Fibroblast of skin of right quadriceps (primary cell): ENCODE results near the gene SPINK1.
A peak's percentile ranks its signal among the peaks of the same experiment; 100 is the strongest.
"Not testable (repeated sequence)": the region's sequence is repeated elsewhere in the genome, so short reads cannot be mapped to it uniquely, and the experiment has no call there.

Experiments used
- DNase-seq: peaks from one replicate; pipeline ENCODE4 v3.0.0-alpha.2; 2013

The SPINK1 gene

GRCh38 chr5:147854331-147854730 is 22.9 kb upstream of the SPINK1 start:
- DNase-seq = no peak

GRCh38 chr5:147853372-147853987 is 22.0 kb upstream of the SPINK1 start:
- DNase-seq = no peak

DNA sequence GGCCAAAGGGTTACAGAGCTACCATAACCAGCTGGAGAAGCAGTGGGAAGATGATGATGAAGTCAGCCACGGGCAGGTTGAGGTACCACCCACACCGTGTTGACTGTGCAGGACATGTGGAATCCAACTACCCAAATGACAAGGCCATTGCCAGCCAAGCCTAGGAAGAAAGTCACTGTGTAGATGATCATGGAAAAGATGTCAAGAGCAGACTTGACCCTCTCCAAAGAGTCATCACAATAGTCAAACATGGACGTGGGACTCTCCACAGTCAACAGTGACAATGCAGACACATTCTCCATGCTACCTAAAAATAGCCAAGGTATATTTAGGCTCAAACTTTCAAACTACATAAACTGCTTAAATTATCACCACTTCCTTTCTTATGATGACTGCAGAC is 20.9 kb upstream of the SPINK1 start:
- no peak for DNase-seq

GRCh38 chr5:147851578-147851977 is 20.1 kb upstream of the SPINK1 start:
- no peak for DNase-seq

DNA sequence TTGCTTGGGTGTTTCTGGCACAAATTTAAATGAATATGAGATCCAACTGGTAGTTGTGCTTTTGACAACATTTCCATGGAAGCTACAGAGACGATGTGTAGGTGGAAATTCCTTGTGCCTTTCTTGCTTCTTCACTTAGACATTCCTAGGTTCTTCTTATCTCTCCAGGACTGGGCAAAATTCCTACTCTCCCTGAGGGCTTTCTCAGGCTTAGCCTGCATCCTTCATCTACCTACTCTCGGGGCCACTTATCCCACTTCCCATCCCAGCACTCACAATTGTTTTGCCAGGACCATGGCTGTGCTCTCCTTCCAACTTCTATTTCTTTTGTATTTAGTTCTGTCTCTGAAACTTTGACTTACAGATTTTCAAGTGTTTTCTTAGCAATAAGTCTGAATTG is 17.8 kb upstream of the SPINK1 start:
- no peak for DNase-seq

DNA sequence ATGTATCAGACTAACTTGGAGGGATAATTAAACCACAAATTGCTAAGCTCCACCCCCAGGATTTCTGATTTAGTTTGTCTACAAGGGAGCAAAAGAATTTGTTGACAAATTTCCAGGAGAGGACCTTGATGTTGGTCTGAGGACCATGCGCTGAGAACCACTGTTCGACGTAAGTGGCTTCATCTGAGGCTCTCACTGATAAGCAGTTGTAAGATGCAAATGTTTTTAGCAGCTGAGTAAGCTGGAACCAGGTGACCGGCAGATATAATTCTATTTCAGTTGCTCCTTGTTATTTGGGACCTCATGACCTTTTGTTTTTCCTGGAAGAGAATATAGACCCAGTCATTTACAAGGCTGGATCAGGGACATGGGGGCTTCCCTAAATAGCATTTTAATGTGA is 14.1 kb upstream of the SPINK1 start:
- no peak for DNase-seq

GRCh38 chr5:147844846-147845245 is 13.4 kb upstream of the SPINK1 start:
- no peak for DNase-seq

- DNase-seq = no peak
These were observed 11.4 kb upstream of the SPINK1 start for GRCh38 chr5:147842869-147843268.

- DNase-seq = no peak
These were observed 5.0 kb upstream of the SPINK1 start for GRCh38 chr5:147836439-147836838.

GRCh38 chr5:147835386-147835798 is 3.9 kb upstream of the SPINK1 start:
- DNase-seq = no peak

GRCh38 chr5:147832541-147832940 is 1.1 kb upstream of the SPINK1 start:
- DNase-seq = no peak

- no peak for DNase-seq
These were observed 1.4 kb downstream of the SPINK1 start for GRCh38 chr5:147830035-147830434.

GRCh38 chr5:147827017-147827416 is 4.5 kb downstream of the SPINK1 start:
- DNase-seq = not testable (repeated sequence)

DNA sequence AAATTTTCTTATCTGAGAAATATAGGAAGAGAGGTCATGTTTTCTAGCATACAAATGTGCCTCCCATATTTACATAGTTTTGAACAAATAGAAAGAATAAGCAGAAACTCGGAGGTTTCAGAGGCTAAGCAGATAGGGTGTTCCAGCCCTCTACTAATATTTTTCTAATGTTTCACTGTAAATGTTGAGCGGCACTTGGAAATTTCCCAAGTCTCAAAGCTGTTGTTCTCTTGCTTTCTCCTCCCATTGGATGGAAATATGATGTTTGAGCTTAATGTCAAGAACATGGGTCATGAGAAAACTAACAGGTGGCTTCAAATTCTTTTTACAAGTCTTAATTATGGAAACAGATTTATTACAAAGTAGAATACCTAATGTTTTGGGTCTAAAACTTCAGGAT is 5.1 kb downstream of the SPINK1 start:
- DNase-seq = no peak

DNA sequence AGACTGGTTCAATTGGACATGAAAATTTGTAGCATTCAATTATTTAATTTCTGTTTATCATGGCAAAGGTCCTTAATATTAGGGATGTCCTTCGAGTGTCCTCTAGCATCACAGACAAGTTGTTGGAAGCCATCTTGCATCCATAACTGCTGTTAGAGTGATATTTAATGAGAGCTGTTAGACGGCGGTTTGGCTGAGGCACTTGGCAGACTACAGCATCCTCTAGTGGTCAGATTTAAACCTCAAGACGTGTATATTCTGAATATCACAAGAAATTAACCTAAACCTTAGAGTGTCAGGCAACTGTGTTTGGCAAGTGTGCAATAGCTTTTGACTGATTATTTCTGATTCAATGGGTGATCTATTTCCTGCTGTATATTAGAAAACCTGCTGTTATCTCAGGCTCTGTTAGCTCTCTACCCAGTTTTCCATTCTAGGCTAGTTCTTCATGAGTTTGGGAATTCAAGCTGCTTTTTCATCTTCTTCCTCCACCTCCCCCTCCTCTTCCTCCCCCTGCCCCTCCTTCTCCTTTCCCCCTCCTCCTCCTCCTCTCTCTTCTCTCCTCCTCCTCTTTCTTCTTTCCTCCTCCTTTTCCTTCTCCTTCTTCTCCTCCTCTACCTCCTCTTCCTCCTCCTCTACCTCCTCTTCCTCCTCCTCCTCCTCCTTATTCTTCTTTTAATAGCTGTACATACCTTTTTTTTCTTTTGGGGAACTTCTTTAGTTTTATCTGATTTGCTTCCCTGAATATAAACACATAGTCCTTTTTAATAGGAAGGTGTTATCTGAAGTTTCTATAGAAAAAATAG is 8.6 kb downstream of the SPINK1 start:
- peak; percentile 52 for DNase-seq

DNA sequence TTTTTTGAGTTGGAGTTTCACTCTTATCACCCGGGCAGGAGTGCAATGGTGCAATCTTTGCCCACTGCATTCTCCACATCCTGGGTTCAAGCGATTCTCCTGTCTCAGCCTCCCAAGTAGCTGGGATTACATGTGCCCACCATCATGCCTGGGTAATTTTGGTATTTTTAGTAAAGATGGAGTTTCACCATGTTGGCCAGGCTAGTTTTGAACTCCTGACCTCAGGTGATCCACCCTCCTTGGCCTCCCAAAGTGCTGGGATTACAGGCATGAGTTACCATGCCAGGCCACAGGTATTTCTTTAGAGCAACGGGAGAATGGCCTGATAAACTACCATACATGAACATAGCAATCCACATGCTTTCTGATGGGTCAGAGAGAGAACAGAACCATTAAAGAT is 9.2 kb downstream of the SPINK1 start:
- DNase-seq = not testable (repeated sequence)

- no peak for DNase-seq
These were observed 9.7 kb downstream of the SPINK1 start for GRCh38 chr5:147821766-147822165.

- DNase-seq = no peak
These were observed 12.2 kb downstream of the SPINK1 start for GRCh38 chr5:147819261-147819770.

GRCh38 chr5:147818290-147818689 is 13.2 kb downstream of the SPINK1 start:
- DNase-seq = no peak

GRCh38 chr5:147813696-147814095 is 17.8 kb downstream of the SPINK1 start:
- DNase-seq = no peak

GRCh38 chr5:147809830-147810666 is 21.4 kb downstream of the SPINK1 start:
- no peak for DNase-seq

DNA sequence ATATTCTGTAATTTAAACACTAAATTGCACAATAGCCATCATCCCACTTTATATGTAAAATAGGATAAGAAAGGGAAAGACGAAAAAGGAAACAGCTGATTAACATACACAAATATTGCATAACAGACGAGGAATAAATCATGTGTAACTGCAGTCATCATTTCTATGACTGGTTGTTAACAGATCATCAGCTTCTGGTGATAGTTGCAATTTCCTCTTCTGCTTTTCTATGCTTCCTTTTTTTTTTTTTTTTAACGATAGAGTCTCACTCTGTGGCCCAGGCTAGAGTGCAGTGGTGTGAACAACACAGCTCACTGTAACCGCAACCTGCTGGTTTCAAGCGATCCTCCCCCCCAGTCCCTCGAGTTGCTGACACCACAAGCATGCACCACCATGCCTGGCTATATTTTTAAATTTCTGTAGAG is 26.4 kb downstream of the SPINK1 start:
- no peak for DNase-seq

DNA sequence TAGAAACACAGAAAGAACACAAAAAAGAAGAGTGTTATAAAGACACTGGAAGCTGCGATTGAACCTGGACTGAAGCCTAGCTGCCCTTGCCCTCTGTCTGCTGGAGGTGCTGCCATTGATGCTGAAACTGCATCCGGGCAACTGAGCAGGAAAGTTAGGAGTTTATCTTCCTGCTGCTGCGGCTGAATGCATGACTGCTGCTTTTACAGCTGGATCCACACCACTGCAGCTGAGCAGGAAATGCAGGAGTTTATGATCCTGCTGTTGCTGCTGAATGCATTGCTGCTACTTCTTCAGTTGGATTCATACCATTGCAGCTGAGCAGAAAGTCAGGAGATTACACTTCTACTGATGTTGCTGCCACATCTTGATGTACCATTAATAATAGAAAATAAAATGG is 27.1 kb downstream of the SPINK1 start:
- DNase-seq = no peak
